SJCRH30 (cell line): ENCODE measurements around the gene HTR6. TPM values are rescaled to one million over a fixed set of nuclear protein-coding genes. Genes with fewer than 3 reads are reported as not detected.
A peak's percentile ranks its signal among the peaks of the same experiment; 100 is the strongest.
"Not testable (repeated sequence)": the region's sequence is repeated elsewhere in the genome, so short reads cannot be mapped to it uniquely, and the experiment has no call there.

Experiments used
- DNase-seq, 2 experiments: peaks; one replicate each; pipeline ENCODE4 v3.0.0-alpha.2; 2015 to 2020
- H3K27ac ChIP-seq: fragments of 250-450 bp; sonication (Bioruptor Pico); 2 replicates; pipeline ENCODE4 v1.5.1; 2020; ENCODE audit warnings: mild to moderate bottlenecking, moderate library complexity
- H3K27me3 ChIP-seq: fragments of 250-450 bp; sonication (Bioruptor Pico); 2 replicates; pipeline ENCODE4 v1.5.1; 2020; ENCODE audit warnings: mild to moderate bottlenecking, moderate library complexity
- H3K36me3 ChIP-seq: fragments of 250-450 bp; sonication (Bioruptor Pico); 2 replicates; pipeline ENCODE4 v1.5.1; 2020; ENCODE audit warnings: mild to moderate bottlenecking, moderate library complexity
- H3K4me1 ChIP-seq: fragments of 250-450 bp; sonication (Bioruptor Pico); 2 replicates; pipeline ENCODE4 v1.5.1; 2020; ENCODE audit warnings: mild to moderate bottlenecking, moderate library complexity
- H3K4me3 ChIP-seq: fragments of 250-450 bp; sonication (Bioruptor Pico); 2 replicates; pipeline ENCODE4 v1.5.1; 2020; ENCODE audit warnings: mild to moderate bottlenecking, moderate library complexity
- H3K9me3 ChIP-seq: fragments of 250-450 bp; sonication (Bioruptor Pico); replicated peaks from 2 replicates; pipeline ENCODE4 v1.5.1; 2020; ENCODE audit warnings: mild to moderate bottlenecking, moderate library complexity
- total RNA-seq: library from RNA; depleted of rRNA; stranded (reverse); fragments of >200 nt; shearing (Covaris generic); gene quantifications from 2 replicates; pipeline ENCODE4 v1.2.3, GENCODE V29; 2014

HTR6 gene
- total RNA-seq, 1 experiment from 2014 or later: not detected

DNA sequence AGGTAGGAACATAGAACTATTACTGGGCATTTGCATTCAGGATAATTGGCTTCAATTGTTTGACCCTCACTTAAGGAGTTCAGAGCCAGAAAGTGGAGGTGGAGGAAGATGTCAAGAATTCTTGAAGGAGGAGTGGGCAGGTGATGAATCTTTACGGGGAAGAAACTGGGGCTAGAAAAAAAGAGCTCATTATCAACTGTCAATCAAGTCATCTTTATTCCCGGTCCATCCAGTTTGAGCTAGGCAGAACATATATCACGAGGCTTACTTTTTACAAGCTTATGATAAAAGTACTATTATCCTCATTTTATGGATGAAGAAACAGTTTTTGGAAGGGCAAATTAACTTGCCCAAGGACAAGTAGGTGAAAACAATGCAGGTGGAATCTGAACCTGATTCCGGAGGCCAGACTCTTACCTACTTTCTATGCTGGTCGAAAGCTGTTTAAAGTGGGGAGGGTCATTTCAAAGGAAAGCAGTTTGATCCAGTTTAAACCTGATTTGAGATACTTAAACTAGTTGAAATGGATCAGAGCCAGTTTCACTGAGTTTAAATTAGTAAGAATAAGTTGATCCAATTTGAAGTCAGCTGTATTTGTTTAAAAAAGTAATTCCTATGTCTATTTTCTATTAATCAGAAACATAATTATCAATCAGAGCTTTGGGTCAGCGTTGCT, 33.8 kb upstream of the HTR6 start:
- DNase-seq: no peak
- H3K27ac ChIP-seq: no peak overlapping the region
- H3K4me1 ChIP-seq: no peaks in the 10 kb centered on the region
- H3K36me3 ChIP-seq: peaks cover 24% of the 10 kb centered on the region
- H3K4me3 ChIP-seq: no peak overlapping the region
- H3K27me3 ChIP-seq: no peaks in the 10 kb centered on the region
- no peaks in the 10 kb centered on the region for H3K9me3 ChIP-seq

GRCh38 chr1:19632211-19632610, 32.5 kb upstream of the HTR6 start:
- no peaks in the 10 kb centered on the region for H3K4me1 ChIP-seq
- H3K9me3 ChIP-seq: no peaks in the 10 kb centered on the region
- no peak for DNase-seq
- no peaks in the 10 kb centered on the region for H3K27me3 ChIP-seq
- H3K27ac ChIP-seq: no peak overlapping the region
- peaks cover 11% of the 10 kb centered on the region; the same call in 1 of the 2 replicates for H3K36me3 ChIP-seq
- no peak overlapping the region for H3K4me3 ChIP-seq

GRCh38 chr1:19633106-19633505, 31.6 kb upstream of the HTR6 start:
- no peak for DNase-seq
- Histone ChIP-seq H3K27ac (no peak overlapping the region), H3K36me3 (peaks cover 4% of the 10 kb centered on the region; the same call in 1 of the 2 replicates), H3K9me3 (no peaks in the 10 kb centered on the region), H3K27me3 (no peaks in the 10 kb centered on the region), H3K4me3 (no peak overlapping the region), H3K4me1 (no peaks in the 10 kb centered on the region)

DNA sequence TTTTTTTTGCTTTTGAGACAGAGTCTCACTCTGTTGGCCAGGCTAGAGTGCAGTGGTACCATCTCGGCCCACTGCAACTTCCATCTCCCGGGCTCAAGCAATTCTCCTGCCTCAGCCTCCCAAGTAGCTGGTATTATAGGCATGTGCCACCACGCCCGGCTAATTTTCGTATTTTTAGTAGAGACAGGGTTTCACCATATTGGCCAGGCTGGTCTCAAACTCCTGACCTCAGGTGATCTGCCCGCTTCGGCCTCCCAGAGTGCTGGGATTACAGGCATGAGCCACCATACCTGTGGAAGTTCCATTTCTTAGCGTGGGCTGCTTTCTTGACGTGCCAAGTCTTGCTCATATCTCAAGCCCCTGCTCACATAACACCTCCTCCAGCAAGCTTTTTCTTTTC, 29.6 kb upstream of the HTR6 start:
- not testable (repeated sequence) for H3K9me3 ChIP-seq, H3K27me3 ChIP-seq, H3K4me1 ChIP-seq, H3K27ac ChIP-seq, DNase-seq, H3K36me3 ChIP-seq, H3K4me3 ChIP-seq

DNA sequence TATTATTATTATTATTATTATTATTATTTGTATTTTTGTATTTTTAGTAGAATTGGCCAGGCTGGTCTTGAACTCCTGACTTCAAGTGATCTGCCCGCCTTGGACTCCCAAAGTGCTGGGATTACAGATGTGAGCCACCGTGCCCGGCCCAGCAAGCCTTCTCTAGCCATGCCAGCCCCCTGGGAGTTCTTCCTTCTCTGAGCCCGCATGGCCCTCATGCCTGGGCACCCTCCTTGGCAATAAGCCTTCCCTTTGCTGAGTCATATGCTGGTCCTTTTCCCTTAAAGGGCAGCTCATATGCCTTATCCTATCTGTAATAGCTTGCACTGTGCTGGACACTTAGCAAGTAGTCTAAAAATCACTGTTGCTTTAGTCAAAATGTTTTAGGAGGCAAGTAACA, 29.0 kb upstream of the HTR6 start:
- Histone ChIP-seq H3K36me3 (no peaks in the 10 kb centered on the region), H3K27me3 (no peaks in the 10 kb centered on the region), H3K4me3 (no peak overlapping the region), H3K27ac (no peak overlapping the region), H3K9me3 (no peaks in the 10 kb centered on the region), H3K4me1 (peaks cover 6% of the 10 kb centered on the region)
- DNase-seq: no peak

DNA sequence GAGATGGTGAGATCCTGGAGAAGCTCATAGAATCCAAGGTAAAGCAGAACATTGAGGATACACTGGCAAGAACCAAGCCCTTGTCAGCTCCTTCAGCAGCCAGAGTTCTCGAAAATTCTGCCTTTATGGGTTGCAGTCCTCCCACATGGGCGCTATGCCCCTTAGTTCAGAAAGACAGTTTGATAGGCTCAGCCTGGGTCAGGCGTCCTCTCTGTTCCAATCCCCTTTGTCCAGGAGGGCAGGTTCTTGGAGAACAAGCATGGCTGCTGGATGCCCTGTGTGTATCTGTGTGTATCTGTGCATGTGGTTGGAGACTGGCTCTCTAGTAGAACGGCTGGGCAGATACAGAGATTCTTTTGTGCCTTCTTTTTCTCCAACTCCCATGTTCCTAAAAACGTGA, 28.6 kb upstream of the HTR6 start:
- DNase-seq: no peak
- Histone ChIP-seq H3K4me3 (no peak overlapping the region), H3K27ac (no peak overlapping the region), H3K36me3 (no peaks in the 10 kb centered on the region), H3K9me3 (no peaks in the 10 kb centered on the region), H3K27me3 (no peaks in the 10 kb centered on the region), H3K4me1 (peaks cover 11% of the 10 kb centered on the region)

DNA sequence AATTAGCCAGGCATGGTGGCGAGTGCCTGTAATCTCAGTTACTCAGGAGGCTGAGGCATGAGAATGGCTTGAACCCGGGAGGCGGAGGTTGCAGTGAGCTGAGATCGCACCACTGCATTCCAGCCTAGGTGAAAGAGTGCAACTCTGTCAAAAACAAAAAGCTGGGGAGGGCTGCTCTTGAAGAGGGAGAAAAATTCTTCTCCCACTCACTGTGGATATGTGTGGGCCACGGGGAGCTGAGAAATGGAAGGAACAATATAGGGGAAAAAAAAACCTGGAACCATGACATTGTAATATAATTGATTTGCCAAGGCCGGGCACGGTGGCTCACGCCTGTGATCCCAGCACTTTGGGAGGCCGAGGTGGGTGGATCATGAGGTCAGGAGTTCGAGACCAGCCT, 27.9 kb upstream of the HTR6 start:
- H3K27me3 ChIP-seq, H3K27ac ChIP-seq, DNase-seq, H3K9me3 ChIP-seq, H3K36me3 ChIP-seq, H3K4me3 ChIP-seq: not testable (repeated sequence)
- peaks cover 12% of the 10 kb centered on the region for H3K4me1 ChIP-seq

DNA sequence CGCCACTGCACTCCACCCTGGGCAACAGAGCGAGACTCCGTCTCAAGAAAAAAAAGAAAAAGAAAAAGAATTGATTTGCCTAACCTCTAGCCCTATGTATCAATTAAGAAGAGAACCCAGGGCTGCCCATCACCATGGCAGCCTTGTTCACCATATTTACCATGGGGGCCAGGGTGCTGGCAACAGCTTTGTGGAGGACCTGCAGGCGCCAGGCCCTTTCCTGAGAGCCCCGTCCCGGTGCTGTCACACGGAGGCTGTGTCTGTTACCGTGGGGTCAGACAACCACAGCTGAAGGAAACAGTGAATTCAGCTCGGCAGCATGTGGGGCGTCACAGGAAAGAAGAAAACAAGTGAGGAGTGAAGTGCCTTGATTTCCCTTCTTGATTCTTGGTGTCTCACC, 27.1 kb upstream of the HTR6 start:
- Histone ChIP-seq H3K36me3 (no peaks in the 10 kb centered on the region), H3K4me3 (no peak overlapping the region), H3K27ac (no peak overlapping the region), H3K4me1 (peaks cover 12% of the 10 kb centered on the region), H3K27me3 (no peaks in the 10 kb centered on the region), H3K9me3 (no peaks in the 10 kb centered on the region)
- DNase-seq: no peak

- not testable (repeated sequence) for DNase-seq, H3K4me3 ChIP-seq, H3K27ac ChIP-seq, H3K36me3 ChIP-seq, H3K9me3 ChIP-seq, H3K27me3 ChIP-seq
- peaks cover 12% of the 10 kb centered on the region for H3K4me1 ChIP-seq
Observed at GRCh38 chr1:19639228-19639627, 25.4 kb upstream of the HTR6 start.

- Histone ChIP-seq H3K4me1 (peaks cover 12% of the 10 kb centered on the region), H3K4me3 (no peak overlapping the region), H3K27ac (no peak overlapping the region), H3K27me3 (no peaks in the 10 kb centered on the region), H3K9me3 (no peaks in the 10 kb centered on the region), H3K36me3 (no peaks in the 10 kb centered on the region)
- DNase-seq: no peak
Observed at GRCh38 chr1:19639999-19640362, 24.7 kb upstream of the HTR6 start.

- H3K9me3 ChIP-seq: no peaks in the 10 kb centered on the region
- H3K4me3 ChIP-seq: no peak overlapping the region
- peak overlapping the region; percentile 8; the same call in 1 of the 2 replicates for H3K27ac ChIP-seq
- H3K36me3 ChIP-seq: no peaks in the 10 kb centered on the region
- peaks cover 12% of the 10 kb centered on the region for H3K4me1 ChIP-seq
- peak; percentile 91 to 94 for DNase-seq
- no peaks in the 10 kb centered on the region for H3K27me3 ChIP-seq
Observed at GRCh38 chr1:19640363-19641316, 24.0 kb upstream of the HTR6 start.

DNA sequence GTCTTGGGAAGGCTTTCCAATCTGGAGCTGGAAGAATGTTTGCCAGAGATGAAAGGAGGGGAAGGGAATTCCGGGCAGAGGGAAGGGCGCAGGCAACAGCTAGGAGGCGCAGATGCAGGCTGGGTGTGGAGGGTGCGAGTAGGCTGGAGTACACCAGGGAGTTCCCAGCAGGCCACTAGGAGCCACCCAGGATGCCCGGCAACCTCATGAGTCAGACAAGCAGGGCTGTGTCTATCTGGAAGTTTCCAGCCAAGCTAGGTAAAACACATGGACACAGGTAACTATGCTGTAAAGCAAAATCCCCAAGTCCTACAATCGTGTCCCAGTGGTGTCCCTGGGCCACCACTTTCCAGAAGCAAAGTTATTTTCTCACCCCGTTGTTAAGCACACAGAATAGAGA, 21.6 kb upstream of the HTR6 start:
- no peak for DNase-seq
- Histone ChIP-seq H3K36me3 (no peaks in the 10 kb centered on the region), H3K9me3 (no peaks in the 10 kb centered on the region), H3K4me3 (no peak overlapping the region), H3K27ac (no peak overlapping the region), H3K4me1 (peaks cover 15% of the 10 kb centered on the region), H3K27me3 (no peaks in the 10 kb centered on the region)

GRCh38 chr1:19643602-19644394, 20.9 kb upstream of the HTR6 start, which contains the start of gene NBL1:
Gene NBL1, plus strand, starts transcription at chr1:19644311. Its CDS starts 10,720 bp downstream, at chr1:19655031.
- Histone ChIP-seq H3K4me1 (peaks cover 15% of the 10 kb centered on the region), H3K27me3 (no peaks in the 10 kb centered on the region), H3K27ac (no peak within 1 kb of the TSS), H3K9me3 (no peaks in the 10 kb centered on the region), H3K4me3 (peak within 1 kb of the TSS; percentile 59), H3K36me3 (no peaks in the 10 kb centered on the region)
- peak in 1 of 2 experiments; percentile 27 for DNase-seq

- peak overlapping the region; percentile 59 for H3K4me3 ChIP-seq
- H3K9me3 ChIP-seq: no peaks in the 10 kb centered on the region
- no peaks in the 10 kb centered on the region for H3K36me3 ChIP-seq
- no peaks in the 10 kb centered on the region for H3K27me3 ChIP-seq
- no peak for DNase-seq
- H3K4me1 ChIP-seq: peaks cover 15% of the 10 kb centered on the region
- no peak overlapping the region for H3K27ac ChIP-seq
Observed at GRCh38 chr1:19644395-19644680, 20.3 kb upstream of the HTR6 start.
